Lower leg skin (tissue), 3 donors: ENCODE data around the gene WNT2.

Experiments used
- POLR2A ChIP-seq, 2 donors: fragments of 450-650 bp; IDR thresholded peaks; one replicate each; pipeline ENCODE4 v1.6.1; 2016 to 2017; ENCODE audit warnings: antibody characterized with exemption in 2 of 2, mild to moderate bottlenecking in 1 of 2, moderate library complexity in 1 of 2
- TF ChIP-seq, protein P1 (sequence below), 3 donors: fragments of 450-650 bp; IDR thresholded peaks; one replicate each; pipeline ENCODE4 v1.5.1; 2016; ENCODE audit warnings: antibody characterized with exemption in 3 of 3, mild to moderate bottlenecking in 3 of 3, moderate library complexity in 2 of 3

- no peak for TF ChIP-seq POLR2A (IDR thresholded peaks at IDR 0.05)
- TF ChIP-seq, protein P1, sequence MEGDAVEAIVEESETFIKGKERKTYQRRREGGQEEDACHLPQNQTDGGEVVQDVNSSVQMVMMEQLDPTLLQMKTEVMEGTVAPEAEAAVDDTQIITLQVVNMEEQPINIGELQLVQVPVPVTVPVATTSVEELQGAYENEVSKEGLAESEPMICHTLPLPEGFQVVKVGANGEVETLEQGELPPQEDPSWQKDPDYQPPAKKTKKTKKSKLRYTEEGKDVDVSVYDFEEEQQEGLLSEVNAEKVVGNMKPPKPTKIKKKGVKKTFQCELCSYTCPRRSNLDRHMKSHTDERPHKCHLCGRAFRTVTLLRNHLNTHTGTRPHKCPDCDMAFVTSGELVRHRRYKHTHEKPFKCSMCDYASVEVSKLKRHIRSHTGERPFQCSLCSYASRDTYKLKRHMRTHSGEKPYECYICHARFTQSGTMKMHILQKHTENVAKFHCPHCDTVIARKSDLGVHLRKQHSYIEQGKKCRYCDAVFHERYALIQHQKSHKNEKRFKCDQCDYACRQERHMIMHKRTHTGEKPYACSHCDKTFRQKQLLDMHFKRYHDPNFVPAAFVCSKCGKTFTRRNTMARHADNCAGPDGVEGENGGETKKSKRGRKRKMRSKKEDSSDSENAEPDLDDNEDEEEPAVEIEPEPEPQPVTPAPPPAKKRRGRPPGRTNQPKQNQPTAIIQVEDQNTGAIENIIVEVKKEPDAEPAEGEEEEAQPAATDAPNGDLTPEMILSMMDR (IDR thresholded peaks at IDR 0.05), result no peak
These were observed 9.3 kb downstream of the WNT2 start for GRCh38 chr7:117313582-117313981.
